ENCODE results near the gene SLAMF1. TPM values are rescaled to one million over a fixed set of nuclear protein-coding genes. Genes with fewer than 3 reads are reported as not detected.

SLAMF1 gene
- total RNA-seq, 2 experiments from 2014 or later: 101 to 112 TPM

GRCh38 chr1:160637821-160638539 is 8.9 kb downstream of the SLAMF1 start:
- peaks cover 91% of the 10 kb centered on the region for H3K36me3 Mint-ChIP-seq (ENCODE audit: low read depth)
- DNase-seq: peak; percentile 75
- H3K27me3 Mint-ChIP-seq (ENCODE audit: low read depth): no peaks in the 10 kb centered on the region
- H3K4me1 Mint-ChIP-seq (ENCODE audit: low read depth): peaks cover 92% of the 10 kb centered on the region
- CTCF ChIA-PET: interaction anchor here (0.8 to 1.2 kb wide), 2 partner anchors 8 to 19 kb away, joined by 3 to 4 read pairs; partner anchors contain the start of gene SLAMF1
- H3K4me3 Mint-ChIP-seq: peak overlapping the region; percentile 66
- no peaks in the 10 kb centered on the region for H3K9me3 Mint-ChIP-seq
- intact Hi-C loops (cut with micrococcal nuclease): loop anchor here (1.0 kb wide), 2 partner anchors 8 to 11 kb away; no protein-coding TSS in a partner anchor
- peak overlapping the region; percentile 95 for H3K27ac Mint-ChIP-seq

- Mint-ChIP-seq H3K27me3 (ENCODE audit: low read depth) (no peaks in the 10 kb centered on the region), H3K4me3 (no peak overlapping the region), H3K9me3 (no peaks in the 10 kb centered on the region), H3K36me3 (ENCODE audit: low read depth) (peaks cover 87% of the 10 kb centered on the region), H3K4me1 (ENCODE audit: low read depth) (peaks cover 92% of the 10 kb centered on the region), H3K27ac (peak overlapping the region; percentile 95)
- intact Hi-C loops (cut with micrococcal nuclease): no loop called here
- CTCF ChIA-PET: interaction anchor here (1.2 kb wide), 1 partner anchor 9 kb away, joined by 4 read pairs; the partner anchor contains the start of gene SLAMF1
- no peak for DNase-seq
Measured at GRCh38 chr1:160637065-160637464, 9.8 kb downstream of the SLAMF1 start.

GRCh38 chr1:160636547-160636946 is 10.3 kb downstream of the SLAMF1 start:
- no peak for DNase-seq
- no peak overlapping the region for H3K4me3 Mint-ChIP-seq
- H3K27ac Mint-ChIP-seq: peak overlapping the region; percentile 95
- H3K4me1 Mint-ChIP-seq (ENCODE audit: low read depth): peaks cover 92% of the 10 kb centered on the region
- intact Hi-C loops (cut with micrococcal nuclease): no loop called here
- CTCF ChIA-PET: no interaction called here
- no peaks in the 10 kb centered on the region for H3K27me3 Mint-ChIP-seq (ENCODE audit: low read depth)
- peaks cover 87% of the 10 kb centered on the region for H3K36me3 Mint-ChIP-seq (ENCODE audit: low read depth)
- no peaks in the 10 kb centered on the region for H3K9me3 Mint-ChIP-seq

- no peak for DNase-seq
- Mint-ChIP-seq H3K36me3 (ENCODE audit: low read depth) (peaks cover 89% of the 10 kb centered on the region), H3K9me3 (no peaks in the 10 kb centered on the region), H3K27ac (peak overlapping the region; percentile 78), H3K4me1 (ENCODE audit: low read depth) (peaks cover 94% of the 10 kb centered on the region), H3K4me3 (no peak overlapping the region), H3K27me3 (ENCODE audit: low read depth) (no peaks in the 10 kb centered on the region)
- CTCF ChIA-PET: interaction anchor here (0.6 to 1.0 kb wide), 3 partner anchors 13 to 22 kb away, joined by 3 to 4 read pairs (median 4); no protein-coding TSS in a partner anchor
- intact Hi-C loops (cut with micrococcal nuclease): no loop called here
Measured at GRCh38 chr1:160636076-160636475, 10.8 kb downstream of the SLAMF1 start.

GRCh38 chr1:160634543-160635491 is 12.0 kb downstream of the SLAMF1 start:
- Mint-ChIP-seq H3K9me3 (no peaks in the 10 kb centered on the region), H3K4me3 (peak overlapping the region; percentile 27), H3K27me3 (ENCODE audit: low read depth) (no peaks in the 10 kb centered on the region), H3K36me3 (ENCODE audit: low read depth) (peaks cover 90% of the 10 kb centered on the region), H3K4me1 (ENCODE audit: low read depth) (peaks cover 97% of the 10 kb centered on the region), H3K27ac (peak overlapping the region; percentile 76)
- CTCF ChIA-PET: interaction anchor here (0.7 to 1.0 kb wide), 2 partner anchors 21 to 23 kb away, joined by 4 read pairs; no protein-coding TSS in a partner anchor
- intact Hi-C loops (cut with micrococcal nuclease): no loop called here
- DNase-seq: no peak

GRCh38 chr1:160633330-160633903 is 13.4 kb downstream of the SLAMF1 start:
- CTCF ChIA-PET: interaction anchor here (1.0 to 2.0 kb wide), 2 partner anchors 13 to 14 kb away, joined by 3 to 16 read pairs; no protein-coding TSS in a partner anchor
- Mint-ChIP-seq H3K27me3 (ENCODE audit: low read depth) (no peaks in the 10 kb centered on the region), H3K4me3 (no peak overlapping the region), H3K4me1 (ENCODE audit: low read depth) (peaks cover 95% of the 10 kb centered on the region), H3K9me3 (no peaks in the 10 kb centered on the region), H3K36me3 (ENCODE audit: low read depth) (peaks cover 83% of the 10 kb centered on the region), H3K27ac (peak overlapping the region; percentile 68)
- DNase-seq: no peak
- intact Hi-C loops (cut with micrococcal nuclease): no loop called here

- Mint-ChIP-seq H3K27ac (peak overlapping the region; percentile 96), H3K36me3 (ENCODE audit: low read depth) (peaks cover 80% of the 10 kb centered on the region), H3K4me1 (ENCODE audit: low read depth) (peaks cover 94% of the 10 kb centered on the region), H3K27me3 (ENCODE audit: low read depth) (no peaks in the 10 kb centered on the region), H3K4me3 (no peak overlapping the region), H3K9me3 (no peaks in the 10 kb centered on the region)
- CTCF ChIA-PET: interaction anchor here (1.0 to 5.4 kb wide), 3 partner anchors 13 to 43 kb away, joined by 3 to 32 read pairs (median 16); no protein-coding TSS in a partner anchor
- DNase-seq: no peak
- intact Hi-C loops (cut with micrococcal nuclease): no loop called here
Measured at GRCh38 chr1:160631983-160632625, 14.7 kb downstream of the SLAMF1 start.

- intact Hi-C loops (cut with micrococcal nuclease): no loop called here
- peak overlapping the region; percentile 44 for H3K4me3 Mint-ChIP-seq
- no peaks in the 10 kb centered on the region for H3K9me3 Mint-ChIP-seq
- CTCF ChIA-PET: interaction anchor here (1.4 to 5.4 kb wide), 4 partner anchors 11 to 61 kb away, joined by 5 to 32 read pairs (median 12); no protein-coding TSS in a partner anchor
- H3K27ac Mint-ChIP-seq: peak overlapping the region; percentile 96
- DNase-seq: no peak
- peaks cover 76% of the 10 kb centered on the region for H3K36me3 Mint-ChIP-seq (ENCODE audit: low read depth)
- H3K4me1 Mint-ChIP-seq (ENCODE audit: low read depth): peaks cover 94% of the 10 kb centered on the region
- H3K27me3 Mint-ChIP-seq (ENCODE audit: low read depth): no peaks in the 10 kb centered on the region
Measured at GRCh38 chr1:160630523-160631451, 16.1 kb downstream of the SLAMF1 start.

- Mint-ChIP-seq H3K27ac (peak overlapping the region; percentile 96), H3K27me3 (ENCODE audit: low read depth) (no peaks in the 10 kb centered on the region), H3K36me3 (ENCODE audit: low read depth) (peaks cover 76% of the 10 kb centered on the region), H3K9me3 (no peaks in the 10 kb centered on the region), H3K4me1 (ENCODE audit: low read depth) (peaks cover 95% of the 10 kb centered on the region), H3K4me3 (peak overlapping the region; percentile 66)
- peak; percentile 91 for DNase-seq
- intact Hi-C loops (cut with micrococcal nuclease): loop anchor here (1.0 to 10.0 kb wide), 3 partner anchors 18 to 705 kb away; partner anchors contain the start of genes ITLN2, SLAMF1 and TAGLN2
- CTCF ChIA-PET: interaction anchor here (1.0 to 5.4 kb wide), 9 partner anchors 10 to 205 kb away, joined by 3 to 32 read pairs (median 5); partner anchors contain the start of gene SLAMF1
Measured at GRCh38 chr1:160629286-160630210, 17.3 kb downstream of the SLAMF1 start.

- H3K4me1 Mint-ChIP-seq (ENCODE audit: low read depth): peaks cover 95% of the 10 kb centered on the region
- intact Hi-C loops (cut with micrococcal nuclease): loop anchor here (1.0 to 10.0 kb wide), 3 partner anchors 18 to 704 kb away; partner anchors contain the start of genes ITLN2, SLAMF1 and TAGLN2
- H3K27ac Mint-ChIP-seq: peak overlapping the region; percentile 96
- peak; percentile 63 for DNase-seq
- CTCF ChIA-PET: interaction anchor here (1.0 to 5.4 kb wide), 7 partner anchors 10 to 47 kb away, joined by 3 to 32 read pairs (median 6); partner anchors contain the start of gene SLAMF1
- H3K36me3 Mint-ChIP-seq (ENCODE audit: low read depth): peaks cover 74% of the 10 kb centered on the region
- H3K9me3 Mint-ChIP-seq: no peaks in the 10 kb centered on the region
- H3K4me3 Mint-ChIP-seq: peak overlapping the region; percentile 66
- H3K27me3 Mint-ChIP-seq (ENCODE audit: low read depth): no peaks in the 10 kb centered on the region
Measured at GRCh38 chr1:160628799-160629263, 18.0 kb downstream of the SLAMF1 start.

Data from activated naive CD4-positive, alpha-beta T cell treated with anti-CD3 and anti-CD28 coated beads for 36 hours (primary cell).